Stimulated activated naive CD8-positive, alpha-beta T cell treated with anti-CD3 and anti-CD28 coated beads, Interleukin-15, Interleukin-2, amounts not matched to agents 100 U/mL and 50 U/mL, for 24 hours (primary cell): Measurements from ENCODE around the gene ASB5.
A peak's percentile ranks its signal among the peaks of the same experiment; 100 is the strongest.

Experiments used
- ATAC-seq: fragments of 150-1000 bp; cut with Tn5 transposase; one replicate; pipeline ENCODE4 v1.10.0; 2021
- DNase-seq: peaks from one replicate; pipeline ENCODE4 v3.0.0; 2021

ASB5 gene

DNA sequence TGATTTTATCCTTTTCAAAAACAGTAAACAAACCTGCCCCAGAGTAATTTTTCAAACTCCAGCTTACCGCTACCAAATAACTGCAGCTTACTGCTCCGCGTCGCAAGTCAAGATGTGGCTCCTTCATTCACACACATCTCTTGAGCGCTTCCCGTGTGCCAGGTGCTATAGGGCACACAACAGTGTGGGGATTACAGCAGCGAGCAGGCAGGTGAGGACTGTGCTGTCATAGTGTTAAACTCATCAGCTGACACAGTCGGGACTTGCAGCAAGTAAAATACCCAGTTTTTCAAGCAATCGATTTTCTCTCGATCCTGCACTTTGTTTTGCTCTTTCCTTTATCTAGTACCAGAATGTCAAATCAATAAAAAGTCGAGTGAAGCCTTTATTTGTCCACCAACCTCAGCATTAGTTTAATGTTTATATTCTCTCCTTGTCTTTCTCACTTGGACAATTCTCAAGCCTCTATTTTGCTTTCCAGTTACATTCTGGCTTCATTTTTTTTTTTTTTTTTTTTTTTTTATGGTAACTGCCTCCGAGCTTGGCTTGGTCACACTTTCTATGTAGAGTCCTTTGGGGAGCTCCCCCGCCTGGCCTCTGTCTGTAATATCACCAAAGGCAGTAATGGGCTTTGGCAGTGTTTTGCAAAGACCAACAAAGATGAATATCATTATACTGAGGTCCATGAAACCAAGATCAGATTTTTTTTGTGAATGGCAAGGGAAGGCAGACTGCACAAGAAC is 8.3 kb upstream of the ASB5 start:
- ATAC-seq: no peak
- DNase-seq: peak; percentile 19

DNA sequence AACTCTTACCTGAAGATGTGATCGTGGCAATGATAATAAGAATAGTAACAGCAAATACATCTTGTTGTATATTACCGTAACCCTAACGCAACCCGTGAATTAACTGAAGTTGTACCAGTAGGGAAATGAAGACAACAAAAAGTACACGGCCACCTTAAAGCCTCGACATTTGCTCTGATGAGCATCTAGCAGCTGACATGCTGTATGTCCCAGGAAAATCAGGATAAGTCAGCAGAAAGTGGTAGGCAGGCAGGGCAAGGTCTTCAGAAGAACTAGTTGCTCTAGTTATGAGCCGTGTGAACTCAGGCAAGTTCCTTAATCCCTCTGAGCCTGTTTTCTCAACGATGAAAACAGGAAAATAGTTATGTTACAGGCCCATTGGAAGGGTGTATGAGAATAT is 7.7 kb upstream of the ASB5 start:
- ATAC-seq: no peak

GRCh38 chr4:176274441-176274840 is 5.4 kb upstream of the ASB5 start:
- DNase-seq (no peak), ATAC-seq (peak; percentile 14)

More for the DNA sequence above, 7.7 kb upstream of the ASB5 start:
- DNase-seq: no peak

DNA sequence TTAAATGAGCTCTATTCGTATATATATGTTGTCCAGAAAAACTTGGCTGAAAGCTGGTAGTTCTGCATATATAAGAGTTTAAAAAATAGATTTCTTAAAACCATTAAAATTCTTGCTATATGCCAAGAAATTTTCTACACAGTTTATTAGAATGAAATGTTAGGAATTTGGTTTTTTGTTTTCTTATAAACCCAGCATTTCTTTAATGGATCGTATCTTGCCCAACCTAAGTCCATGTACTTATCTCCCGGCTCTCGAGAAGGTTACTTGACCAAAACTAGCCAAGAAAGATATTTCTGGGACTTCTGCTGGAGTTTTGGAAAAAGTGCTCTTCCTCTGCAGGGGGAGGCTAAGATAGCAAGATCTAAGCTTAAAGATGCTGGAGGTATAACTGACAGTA is 4.7 kb upstream of the ASB5 start:
- DNase-seq (no peak), ATAC-seq (no peak)

- ATAC-seq (no peak), DNase-seq (no peak)
Measured at GRCh38 chr4:176272799-176273198, 3.8 kb upstream of the ASB5 start.

DNA sequence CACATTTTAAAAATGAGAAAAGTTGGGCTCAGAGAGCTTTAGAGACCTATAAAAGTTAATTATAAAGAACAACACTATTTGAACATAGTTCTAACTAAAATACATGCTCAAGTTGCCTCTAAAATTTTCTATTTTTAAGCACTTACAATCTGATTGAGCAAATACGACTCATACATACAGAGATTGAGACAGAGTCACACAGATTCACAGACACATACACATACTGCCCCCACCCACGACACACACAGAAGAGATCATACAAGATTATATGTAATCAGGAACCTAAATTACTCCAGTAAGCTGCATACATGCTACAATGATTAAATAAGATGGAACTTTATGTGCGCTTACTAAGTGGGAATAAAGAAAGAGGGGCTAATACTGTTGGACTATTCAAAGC is 2.7 kb upstream of the ASB5 start:
- ATAC-seq (no peak), DNase-seq (no peak)

- ATAC-seq (peak; percentile 66), DNase-seq (no peak)
Measured at GRCh38 chr4:176270669-176271068, 1.6 kb upstream of the ASB5 start.

- ATAC-seq: no peak
- no peak for DNase-seq
Measured at GRCh38 chr4:176266026-176266425, 3.0 kb downstream of the ASB5 start.

DNA sequence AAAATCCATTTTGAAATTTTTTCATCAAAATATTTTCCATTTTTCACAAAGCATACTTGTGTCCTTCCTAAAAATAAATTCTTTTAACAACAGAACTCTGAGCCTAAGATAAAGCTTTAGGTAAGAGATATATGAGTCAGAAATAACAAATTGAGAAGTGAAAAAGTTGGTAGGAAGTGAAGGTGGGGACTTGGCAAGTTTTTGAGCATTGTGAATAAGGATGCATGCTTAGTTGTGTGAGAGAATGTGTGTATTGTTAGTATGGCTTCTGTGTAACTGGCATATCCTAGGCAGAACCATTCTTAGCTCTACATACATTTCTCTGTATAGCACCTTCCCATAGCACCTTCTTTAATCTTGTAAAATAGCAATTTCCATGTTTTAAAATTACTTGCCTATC is 6.8 kb downstream of the ASB5 start:
- DNase-seq: no peak
- no peak for ATAC-seq

DNA sequence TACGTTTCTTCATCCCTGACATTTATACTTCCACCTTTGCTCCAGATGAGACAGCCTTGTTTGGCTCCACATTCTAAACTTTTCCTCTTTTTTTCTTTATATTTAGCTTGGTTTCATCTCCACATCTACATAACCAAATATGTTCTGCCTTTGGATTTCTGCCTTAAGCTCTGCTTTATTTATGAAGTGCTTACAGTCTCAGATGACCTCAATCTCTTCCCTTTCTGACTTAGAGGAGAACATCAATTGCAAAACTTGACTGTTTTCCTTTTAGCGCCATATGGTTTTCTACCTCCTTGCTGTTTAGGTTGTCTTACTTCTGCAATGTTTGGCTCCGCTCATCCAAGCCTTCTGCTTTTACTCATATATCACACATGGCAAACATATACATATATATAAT is 7.5 kb downstream of the ASB5 start:
- no peak for ATAC-seq
- DNase-seq: no peak

- ATAC-seq: no peak
- no peak for DNase-seq
Measured at GRCh38 chr4:176261018-176261417, 8.0 kb downstream of the ASB5 start.

DNA sequence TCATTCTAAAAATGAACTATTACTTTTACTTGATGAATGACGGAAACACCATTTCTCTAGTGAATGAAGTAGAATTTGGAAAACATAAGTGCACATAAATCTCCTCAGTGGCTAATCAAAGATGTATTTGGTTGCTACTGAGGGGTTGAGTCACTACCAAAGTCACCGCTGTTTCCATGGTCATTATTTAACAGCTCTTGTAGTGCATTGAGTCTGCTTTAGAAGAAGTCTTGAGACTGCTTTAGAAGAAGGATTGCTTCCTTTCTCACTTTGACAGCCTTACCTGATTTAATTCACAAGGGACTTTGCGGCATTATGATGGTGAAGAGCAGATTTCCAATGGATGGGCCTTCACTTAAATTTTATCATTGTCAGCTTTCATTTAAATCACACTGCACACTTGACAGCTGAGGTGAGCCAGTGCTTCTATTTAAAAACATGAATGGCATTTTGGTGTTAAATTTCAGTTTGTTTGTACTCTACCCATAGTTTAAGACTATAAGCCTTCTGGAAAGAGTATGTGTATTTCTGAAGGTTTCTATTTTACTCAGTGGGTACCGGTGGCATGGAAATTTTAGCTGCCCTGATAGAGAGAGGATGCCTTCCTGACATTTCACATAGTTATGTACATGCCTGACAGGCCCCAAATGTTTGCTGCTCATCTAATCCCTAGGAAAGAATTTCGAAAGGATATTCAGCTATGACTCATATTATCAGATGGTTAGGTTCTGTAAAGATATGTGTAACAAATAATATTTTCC is 9.5 kb downstream of the ASB5 start:
- ATAC-seq (peak; percentile 75), DNase-seq (no peak)

GRCh38 chr4:176258135-176258534 is 10.9 kb downstream of the ASB5 start:
- no peak for ATAC-seq
- no peak for DNase-seq

- ATAC-seq: no peak
Measured at GRCh38 chr4:176256921-176257320, 12.1 kb downstream of the ASB5 start.

GRCh38 chr4:176242764-176243347 is 26.2 kb downstream of the ASB5 start:
- DNase-seq: no peak
- no peak for ATAC-seq

More at GRCh38 chr4:176256921-176257320, 12.1 kb downstream of the ASB5 start:
- DNase-seq: no peak

- no peak for DNase-seq
- ATAC-seq: no peak
Measured at GRCh38 chr4:176241703-176242102, 27.3 kb downstream of the ASB5 start.

DNA sequence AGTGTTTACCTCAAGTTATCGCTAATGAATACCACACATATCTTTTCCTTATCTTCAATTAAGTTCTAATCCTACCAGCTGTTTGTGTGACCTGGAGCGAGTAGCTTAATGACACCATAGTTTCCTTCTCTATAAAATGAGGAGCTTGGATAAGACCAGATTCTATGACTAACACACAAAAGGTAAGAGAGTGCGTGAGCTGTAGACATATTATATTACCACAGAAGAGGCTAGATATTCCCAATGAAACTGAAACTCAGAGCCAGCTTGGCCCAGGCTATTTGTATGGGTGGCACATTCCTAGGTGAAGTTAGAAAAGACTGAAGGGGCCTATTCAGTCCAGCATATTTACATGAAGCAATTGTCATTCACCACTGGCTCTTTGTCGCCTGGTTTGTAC is 30.2 kb downstream of the ASB5 start:
- ATAC-seq (no peak), DNase-seq (no peak)

DNA sequence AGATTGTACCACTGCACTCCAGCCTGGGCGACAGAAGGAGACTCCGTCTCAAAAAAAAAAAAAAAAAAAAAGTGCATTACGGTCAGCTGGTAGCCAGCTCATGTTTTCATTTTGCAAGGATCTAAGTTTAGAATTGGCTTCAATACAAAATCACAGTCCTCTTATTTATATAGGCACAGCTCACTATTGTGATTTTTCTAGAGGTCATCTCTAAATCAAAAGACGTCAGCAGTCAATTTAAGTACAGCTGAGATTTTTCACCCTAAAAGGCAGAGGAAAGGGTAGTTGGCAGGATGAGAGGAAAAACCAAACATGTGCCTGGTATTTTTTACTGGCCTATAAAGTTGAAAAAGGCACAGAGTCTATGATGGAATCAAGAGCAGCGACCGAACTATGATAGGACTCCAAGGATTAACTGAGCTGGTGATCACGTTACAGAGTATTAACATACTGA is 30.8 kb downstream of the ASB5 start:
- ATAC-seq (no peak), DNase-seq (no peak)

DNA sequence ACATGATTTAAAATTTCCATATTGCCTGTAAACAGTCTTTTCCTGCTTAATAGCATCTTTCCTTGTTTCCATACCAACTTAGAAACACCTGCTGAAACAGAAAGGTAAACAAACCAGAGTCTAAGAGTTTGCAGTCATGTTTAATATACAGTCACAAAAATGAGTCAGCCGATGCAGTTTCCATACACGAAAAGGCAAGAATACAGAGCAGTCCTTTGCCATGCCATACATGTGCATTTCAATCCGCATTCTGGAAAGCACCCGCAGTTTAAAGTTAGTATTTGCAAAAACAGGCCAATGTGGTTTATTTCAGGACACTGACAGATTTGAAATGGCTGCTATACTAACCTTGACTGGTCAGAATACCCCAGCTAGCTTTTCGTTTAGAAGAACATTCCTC is 32.1 kb downstream of the ASB5 start:
- no peak for ATAC-seq
- DNase-seq: no peak

- no peak for ATAC-seq
- DNase-seq: no peak
Measured at GRCh38 chr4:176230836-176231235, 38.2 kb downstream of the ASB5 start.

DNA sequence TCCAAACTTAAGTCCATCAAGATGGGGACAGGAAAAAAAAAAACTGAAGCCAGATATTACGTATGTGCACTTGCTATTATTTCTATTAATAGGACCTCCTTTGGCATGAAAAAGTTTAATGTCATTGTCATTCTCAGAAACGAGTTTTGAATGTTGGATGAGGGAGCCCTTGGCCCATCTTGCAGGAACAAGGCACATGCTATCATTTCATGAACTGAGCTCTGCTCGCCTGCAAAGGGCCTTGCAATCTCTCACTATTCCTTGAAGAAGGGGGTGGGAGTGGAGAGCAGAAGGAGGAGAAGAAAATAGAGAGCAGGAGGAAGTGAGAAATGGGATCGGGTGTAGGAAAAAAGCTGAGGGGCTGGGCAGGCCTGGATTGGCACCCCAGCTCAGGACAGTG is 39.4 kb downstream of the ASB5 start:
- ATAC-seq (no peak), DNase-seq (no peak)

DNA sequence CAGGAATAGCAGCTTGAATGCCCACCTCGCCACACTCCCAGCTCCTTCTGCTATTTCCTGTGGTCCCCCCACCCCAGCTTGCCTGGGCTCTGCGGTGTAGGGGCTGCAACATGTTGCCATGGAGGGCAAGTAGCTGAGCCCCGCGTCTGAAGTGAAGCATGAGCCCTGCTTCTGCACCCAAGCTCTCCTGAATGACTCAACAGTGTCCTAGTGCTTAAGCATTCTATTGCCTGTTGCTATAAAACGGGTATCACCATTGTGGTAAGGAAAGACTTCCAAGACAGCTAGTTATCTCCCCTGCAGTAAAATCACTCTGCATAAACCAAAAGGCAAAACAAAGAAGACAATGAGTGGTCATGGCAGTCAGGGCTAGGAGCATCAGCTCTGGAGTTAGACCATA is 42.3 kb downstream of the ASB5 start:
- ATAC-seq: no peak
- no peak for DNase-seq

DNA sequence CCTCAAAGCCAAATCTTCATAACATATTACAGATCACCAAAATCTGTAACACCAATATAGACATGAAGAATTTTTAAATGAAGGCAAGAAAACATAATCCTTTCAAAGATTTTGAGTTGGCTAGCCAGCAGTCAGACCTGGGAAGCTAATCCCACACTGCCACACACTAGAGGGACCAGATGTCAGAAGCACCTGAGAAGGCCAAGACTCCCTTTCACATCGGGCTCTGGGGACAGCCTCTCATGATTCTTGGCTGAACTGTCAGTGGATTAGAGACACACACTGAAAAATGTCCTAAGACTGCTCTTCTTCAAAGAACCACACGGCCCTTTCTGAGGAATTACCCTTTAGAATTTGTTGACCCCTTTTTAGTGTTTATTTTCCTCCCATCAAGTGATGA is 45.5 kb downstream of the ASB5 start:
- DNase-seq (no peak), ATAC-seq (no peak)
